ENCODE data around the gene ZNF845. TPM values are rescaled to one million over a fixed set of nuclear protein-coding genes. Genes with fewer than 3 reads are reported as not detected.
"Not testable (repeated sequence)": the region's sequence is repeated elsewhere in the genome, so short reads cannot be mapped to it uniquely, and the experiment has no call there.

ZNF845 gene
- total RNA-seq, 1 experiment from 2014 or later: 3.8 TPM

DNA sequence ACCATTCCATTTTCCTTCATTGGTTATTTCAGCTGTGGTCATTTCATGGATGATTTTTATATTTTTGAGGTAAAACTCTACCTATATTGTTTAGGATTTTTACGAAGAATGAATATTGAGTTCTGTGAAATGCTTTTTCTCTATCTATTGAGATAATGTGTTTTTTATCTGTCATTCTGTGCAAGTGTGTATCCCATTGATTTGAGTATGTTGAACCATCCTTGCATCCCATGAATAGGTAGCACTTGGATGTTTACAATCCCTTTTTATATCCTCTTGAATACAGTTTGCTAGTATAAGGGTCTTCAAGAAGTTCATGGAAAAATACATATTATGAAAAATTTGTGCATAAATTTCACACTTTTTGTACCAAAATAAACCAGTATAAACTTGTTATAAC, 22.2 kb downstream of the ZNF845 start:
- no peak overlapping the region for H3K27ac Mint-ChIP-seq (ENCODE audit: low read depth, unreplicated experiment)
- ChIA-PET CTCF (no interaction called here), POLR2A (no interaction called here)
- DNase-seq (ENCODE audit: unreplicated experiment): no peak
- no peaks in the 10 kb centered on the region for H3K27me3 Mint-ChIP-seq (ENCODE audit: insufficient read depth, unreplicated experiment)
- no TSS peak for BruUV-seq (replicated peaks)
- peaks cover 27% of the 10 kb centered on the region for H3K9me3 Mint-ChIP-seq (ENCODE audit: unreplicated experiment)
- H3K4me1 Mint-ChIP-seq (ENCODE audit: insufficient read depth, unreplicated experiment): no peaks in the 10 kb centered on the region
- peaks cover 27% of the 10 kb centered on the region for H3K36me3 Mint-ChIP-seq (ENCODE audit: insufficient read depth, unreplicated experiment)
- TF ChIP-seq, protein P1, sequence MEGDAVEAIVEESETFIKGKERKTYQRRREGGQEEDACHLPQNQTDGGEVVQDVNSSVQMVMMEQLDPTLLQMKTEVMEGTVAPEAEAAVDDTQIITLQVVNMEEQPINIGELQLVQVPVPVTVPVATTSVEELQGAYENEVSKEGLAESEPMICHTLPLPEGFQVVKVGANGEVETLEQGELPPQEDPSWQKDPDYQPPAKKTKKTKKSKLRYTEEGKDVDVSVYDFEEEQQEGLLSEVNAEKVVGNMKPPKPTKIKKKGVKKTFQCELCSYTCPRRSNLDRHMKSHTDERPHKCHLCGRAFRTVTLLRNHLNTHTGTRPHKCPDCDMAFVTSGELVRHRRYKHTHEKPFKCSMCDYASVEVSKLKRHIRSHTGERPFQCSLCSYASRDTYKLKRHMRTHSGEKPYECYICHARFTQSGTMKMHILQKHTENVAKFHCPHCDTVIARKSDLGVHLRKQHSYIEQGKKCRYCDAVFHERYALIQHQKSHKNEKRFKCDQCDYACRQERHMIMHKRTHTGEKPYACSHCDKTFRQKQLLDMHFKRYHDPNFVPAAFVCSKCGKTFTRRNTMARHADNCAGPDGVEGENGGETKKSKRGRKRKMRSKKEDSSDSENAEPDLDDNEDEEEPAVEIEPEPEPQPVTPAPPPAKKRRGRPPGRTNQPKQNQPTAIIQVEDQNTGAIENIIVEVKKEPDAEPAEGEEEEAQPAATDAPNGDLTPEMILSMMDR (IDR thresholded peaks at IDR 0.05; ENCODE audit: unreplicated experiment): no peak
- no peak overlapping the region for H3K4me3 Mint-ChIP-seq (ENCODE audit: unreplicated experiment)
- intact Hi-C loops (cut with micrococcal nuclease): no loop called here

DNA sequence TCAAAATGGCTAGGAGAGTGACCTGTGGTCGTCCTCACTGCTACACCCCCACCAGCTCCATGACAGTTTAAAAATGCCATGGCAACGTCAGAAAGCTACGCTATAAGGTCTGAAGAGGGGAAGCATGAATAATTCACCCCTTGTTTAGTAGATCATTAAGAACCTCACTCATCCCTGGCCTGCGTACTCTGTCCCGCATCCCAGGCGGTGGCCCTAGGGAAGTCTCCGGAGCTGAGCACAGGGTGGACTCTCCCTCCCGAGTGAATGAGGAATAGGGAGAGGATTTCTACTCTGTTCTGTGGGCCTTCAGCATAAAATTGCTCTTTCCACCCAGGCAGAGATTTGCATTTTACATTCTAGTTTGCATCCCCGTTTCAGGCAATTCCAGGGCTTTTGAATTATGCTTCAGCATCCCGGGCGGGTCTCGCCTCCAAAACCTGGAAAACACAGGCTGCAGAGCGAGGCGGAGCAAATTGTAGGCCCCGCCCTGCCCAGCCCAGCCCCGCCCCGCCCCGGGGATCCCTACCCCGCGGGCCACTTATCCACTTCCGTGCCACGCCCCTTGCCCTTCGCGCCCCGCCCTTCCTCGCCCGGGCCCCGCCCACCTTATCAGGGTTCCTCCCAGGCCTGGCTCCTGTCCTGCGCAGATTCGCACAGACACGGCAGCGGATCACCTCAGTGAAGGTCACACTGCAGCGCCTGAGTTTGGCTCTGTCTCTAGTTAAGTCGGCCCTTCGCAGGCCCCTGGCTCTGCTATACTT, 24.5 kb downstream of the ZNF845 start:
- DNase-seq (ENCODE audit: unreplicated experiment): no peak
- Mint-ChIP-seq H3K4me1 (ENCODE audit: insufficient read depth, unreplicated experiment) (no peaks in the 10 kb centered on the region), H3K4me3 (ENCODE audit: unreplicated experiment) (no peak overlapping the region), H3K27ac (ENCODE audit: low read depth, unreplicated experiment) (no peak overlapping the region), H3K27me3 (ENCODE audit: insufficient read depth, unreplicated experiment) (no peaks in the 10 kb centered on the region), H3K9me3 (ENCODE audit: unreplicated experiment) (peaks cover 10% of the 10 kb centered on the region), H3K36me3 (ENCODE audit: insufficient read depth, unreplicated experiment) (peaks cover 16% of the 10 kb centered on the region)
- intact Hi-C loops (cut with micrococcal nuclease): no loop called here
- TF ChIP-seq, protein P1 (IDR thresholded peaks at IDR 0.05; ENCODE audit: unreplicated experiment): no peak
- POLR2A ChIA-PET: no interaction called here
- CTCF ChIA-PET: interaction anchor here (0.9 kb wide), 1 partner anchor 29 kb away, joined by 3 read pairs; no protein-coding TSS in a partner anchor
- BruUV-seq (replicated peaks): no TSS peak

DNA sequence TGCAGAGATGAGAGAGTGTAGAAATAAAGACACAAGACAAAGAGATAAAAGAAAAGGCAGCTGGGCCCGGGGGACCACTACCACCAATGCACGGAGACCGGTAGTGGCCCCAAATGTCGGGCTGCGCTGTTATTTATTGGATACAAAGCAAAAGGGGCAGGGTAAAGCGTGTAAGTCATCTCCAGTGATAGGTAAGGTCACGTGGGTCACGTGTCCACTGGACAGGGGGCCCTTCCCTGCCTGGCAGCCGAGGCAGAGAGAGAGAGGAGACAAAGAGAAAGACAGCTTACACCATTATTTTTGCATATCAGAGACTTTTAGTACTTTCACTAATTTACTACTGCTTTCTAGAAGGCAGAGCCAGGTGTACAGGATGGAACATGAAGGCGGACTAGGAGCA, 26.5 kb downstream of the ZNF845 start:
- DNase-seq (ENCODE audit: unreplicated experiment); H3K4me1 Mint-ChIP-seq (ENCODE audit: insufficient read depth, unreplicated experiment); H3K4me3 Mint-ChIP-seq (ENCODE audit: unreplicated experiment); BruUV-seq (replicated peaks); H3K9me3 Mint-ChIP-seq (ENCODE audit: unreplicated experiment); POLR2A ChIA-PET; H3K27me3 Mint-ChIP-seq (ENCODE audit: insufficient read depth, unreplicated experiment); intact Hi-C loops (cut with micrococcal nuclease); H3K27ac Mint-ChIP-seq (ENCODE audit: low read depth, unreplicated experiment): not testable (repeated sequence)
- peaks cover 16% of the 10 kb centered on the region for H3K36me3 Mint-ChIP-seq (ENCODE audit: insufficient read depth, unreplicated experiment)
- CTCF ChIA-PET: interaction anchor here (0.6 to 1.2 kb wide), 3 partner anchors 53 to 248 kb away, joined by 3 read pairs; no protein-coding TSS in a partner anchor

DNA sequence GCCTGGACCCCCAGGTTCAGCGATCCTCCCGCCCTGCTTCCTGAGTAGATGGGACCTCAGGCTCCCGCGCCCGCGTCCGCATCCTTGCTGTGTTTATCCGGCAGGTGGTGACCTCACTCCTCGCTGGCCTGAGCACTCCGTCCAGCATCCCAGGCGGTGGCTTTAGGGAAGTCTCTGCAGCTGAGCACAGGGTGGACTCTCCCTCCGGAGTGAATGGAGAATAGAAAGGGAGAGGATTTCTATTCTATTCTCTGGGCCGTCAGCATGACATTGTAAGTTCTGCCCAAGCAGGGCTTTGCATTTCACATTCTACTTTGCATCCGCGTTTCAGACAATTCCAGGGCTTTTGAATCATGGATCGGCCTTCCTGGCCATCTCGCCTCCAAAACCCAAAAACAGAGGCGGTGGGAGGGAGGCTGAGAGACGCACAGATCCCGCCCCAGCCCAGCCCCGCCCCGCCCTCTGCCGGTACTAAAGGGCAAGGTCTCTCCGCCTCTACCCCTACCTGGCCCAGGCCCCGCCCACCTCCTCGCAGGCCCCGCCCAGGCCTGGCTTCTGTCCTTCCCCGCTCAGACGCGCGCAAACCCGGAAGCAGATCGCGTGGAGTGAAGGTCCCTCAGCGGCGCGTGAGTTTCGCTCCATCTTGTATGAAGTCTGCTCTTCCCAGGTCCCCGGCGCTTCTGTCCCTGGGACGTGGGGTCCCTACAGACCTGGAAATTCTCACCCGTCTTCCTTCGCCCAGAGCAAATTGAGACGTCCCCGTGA, 31.8 kb downstream of the ZNF845 start, which contains the start of gene ZNF525:
Gene ZNF525, plus strand, starts transcription at position 572 of the 765 bp plus-strand sequence. CDS start 6,577 bp downstream, outside the sequence.
- no peaks in the 10 kb centered on the region for H3K36me3 Mint-ChIP-seq (ENCODE audit: insufficient read depth, unreplicated experiment)
- intact Hi-C loops (cut with micrococcal nuclease): loop anchor here (2.0 to 5.0 kb wide), 2 partner anchors 29 to 33 kb away; partner anchors contain the start of genes ZNF765 and ZNF845
- ChIA-PET POLR2A (interaction anchor here (0.9 to 1.5 kb wide), 2 partner anchors 30 to 68 kb away, joined by 4 read pairs; partner anchors contain the start of gene ZNF765), CTCF (no interaction called here)
- peak within 1 kb of the TSS; percentile 70 for H3K27ac Mint-ChIP-seq (ENCODE audit: low read depth, unreplicated experiment)
- no peaks in the 10 kb centered on the region for H3K9me3 Mint-ChIP-seq (ENCODE audit: unreplicated experiment)
- TF ChIP-seq, protein P1 (IDR thresholded peaks at IDR 0.05; ENCODE audit: unreplicated experiment): peak; percentile 35
- no TSS peak for BruUV-seq (replicated peaks)
- H3K27me3 Mint-ChIP-seq (ENCODE audit: insufficient read depth, unreplicated experiment): no peaks in the 10 kb centered on the region
- H3K4me3 Mint-ChIP-seq (ENCODE audit: unreplicated experiment): peak within 1 kb of the TSS; percentile 88
- peaks cover 9% of the 10 kb centered on the region for H3K4me1 Mint-ChIP-seq (ENCODE audit: insufficient read depth, unreplicated experiment)
- peak; percentile 90 for DNase-seq (ENCODE audit: unreplicated experiment)
